ENCODE results near the gene CDK4.

DNA sequence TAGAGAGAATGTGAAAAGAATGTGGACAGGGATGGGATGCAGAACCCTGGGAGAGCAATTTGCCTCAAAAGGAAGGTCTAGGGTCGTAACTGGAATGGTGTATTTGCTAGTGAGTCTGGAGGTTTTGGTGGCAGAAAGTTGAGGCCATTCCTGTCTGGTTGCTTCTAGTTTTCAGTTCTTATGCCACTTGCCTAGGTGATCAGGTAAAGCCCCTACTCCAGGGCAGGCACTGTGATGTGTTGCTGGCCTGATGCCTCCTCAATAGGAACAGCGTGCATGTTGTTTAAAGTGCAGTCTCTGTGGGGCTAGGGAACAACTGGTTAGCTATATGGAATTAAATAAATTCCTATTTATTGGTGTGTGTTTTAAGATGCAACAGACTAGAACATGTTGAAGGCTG is 51.8 kb downstream of the CDK4 start:
- TF ChIP-seq, protein P1, sequence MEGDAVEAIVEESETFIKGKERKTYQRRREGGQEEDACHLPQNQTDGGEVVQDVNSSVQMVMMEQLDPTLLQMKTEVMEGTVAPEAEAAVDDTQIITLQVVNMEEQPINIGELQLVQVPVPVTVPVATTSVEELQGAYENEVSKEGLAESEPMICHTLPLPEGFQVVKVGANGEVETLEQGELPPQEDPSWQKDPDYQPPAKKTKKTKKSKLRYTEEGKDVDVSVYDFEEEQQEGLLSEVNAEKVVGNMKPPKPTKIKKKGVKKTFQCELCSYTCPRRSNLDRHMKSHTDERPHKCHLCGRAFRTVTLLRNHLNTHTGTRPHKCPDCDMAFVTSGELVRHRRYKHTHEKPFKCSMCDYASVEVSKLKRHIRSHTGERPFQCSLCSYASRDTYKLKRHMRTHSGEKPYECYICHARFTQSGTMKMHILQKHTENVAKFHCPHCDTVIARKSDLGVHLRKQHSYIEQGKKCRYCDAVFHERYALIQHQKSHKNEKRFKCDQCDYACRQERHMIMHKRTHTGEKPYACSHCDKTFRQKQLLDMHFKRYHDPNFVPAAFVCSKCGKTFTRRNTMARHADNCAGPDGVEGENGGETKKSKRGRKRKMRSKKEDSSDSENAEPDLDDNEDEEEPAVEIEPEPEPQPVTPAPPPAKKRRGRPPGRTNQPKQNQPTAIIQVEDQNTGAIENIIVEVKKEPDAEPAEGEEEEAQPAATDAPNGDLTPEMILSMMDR (CRISPR knock-in tag; IDR thresholded peaks at IDR 0.05), result no peak
- no peak for TF ChIP-seq EED (CRISPR knock-in tag; IDR thresholded peaks at IDR 0.05)
